Measurements from ENCODE around the gene ADK.

DNA sequence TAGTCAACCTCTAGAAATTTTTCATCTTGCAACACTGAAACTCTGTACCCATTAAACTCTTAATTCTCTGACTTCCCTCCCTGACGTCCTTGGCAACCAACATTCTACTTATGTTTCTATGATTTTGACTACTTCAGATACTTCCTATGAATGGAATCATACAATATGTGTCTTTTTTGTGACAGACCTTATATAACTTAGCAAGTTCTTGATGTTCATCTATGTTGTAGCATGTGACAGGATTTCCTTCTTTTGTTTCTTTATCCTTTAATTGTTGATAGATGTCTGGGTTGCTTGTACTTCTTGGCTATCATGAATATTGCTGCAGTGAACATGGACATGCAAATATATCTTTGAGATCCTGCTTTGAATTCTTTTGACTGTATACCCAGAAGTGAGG, 240.8 kb downstream of the ADK start:
- TF ChIP-seq, protein P1, sequence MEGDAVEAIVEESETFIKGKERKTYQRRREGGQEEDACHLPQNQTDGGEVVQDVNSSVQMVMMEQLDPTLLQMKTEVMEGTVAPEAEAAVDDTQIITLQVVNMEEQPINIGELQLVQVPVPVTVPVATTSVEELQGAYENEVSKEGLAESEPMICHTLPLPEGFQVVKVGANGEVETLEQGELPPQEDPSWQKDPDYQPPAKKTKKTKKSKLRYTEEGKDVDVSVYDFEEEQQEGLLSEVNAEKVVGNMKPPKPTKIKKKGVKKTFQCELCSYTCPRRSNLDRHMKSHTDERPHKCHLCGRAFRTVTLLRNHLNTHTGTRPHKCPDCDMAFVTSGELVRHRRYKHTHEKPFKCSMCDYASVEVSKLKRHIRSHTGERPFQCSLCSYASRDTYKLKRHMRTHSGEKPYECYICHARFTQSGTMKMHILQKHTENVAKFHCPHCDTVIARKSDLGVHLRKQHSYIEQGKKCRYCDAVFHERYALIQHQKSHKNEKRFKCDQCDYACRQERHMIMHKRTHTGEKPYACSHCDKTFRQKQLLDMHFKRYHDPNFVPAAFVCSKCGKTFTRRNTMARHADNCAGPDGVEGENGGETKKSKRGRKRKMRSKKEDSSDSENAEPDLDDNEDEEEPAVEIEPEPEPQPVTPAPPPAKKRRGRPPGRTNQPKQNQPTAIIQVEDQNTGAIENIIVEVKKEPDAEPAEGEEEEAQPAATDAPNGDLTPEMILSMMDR (conservative IDR thresholded peaks at IDR 0.05; ENCODE audit: low read length), result no peak
- no peak for TF ChIP-seq EZH2phosphoT487 (IDR thresholded peaks at IDR 0.05; ENCODE audit: borderline replicate concordance, low read depth, low read length)

Data from OCI-LY7 (cell line).